ENCODE data around the gene BBS12.

BBS12 gene

GRCh38 chr4:122762966-122763716, 30.6 kb downstream of the BBS12 start:
- Histone ChIP-seq H3K79me1 (ENCODE audit: low read length) (no peaks in the 10 kb centered on the region), H3K4me1 (ENCODE audit: control insufficient read depth, low read depth, low read length) (no peaks in the 10 kb centered on the region), H3K36me3 (ENCODE audit: control insufficient read depth, insufficient read depth, low read length) (no peaks in the 10 kb centered on the region), H3K4me2 (ENCODE audit: low read length) (no peak overlapping the region), H3K18ac (ENCODE audit: low read length) (no peak overlapping the region), H3K9ac (ENCODE audit: low read length) (no peak overlapping the region), H3K4ac (ENCODE audit: low read depth, low read length) (no peak overlapping the region), H2AK5ac (ENCODE audit: low read length) (no peak overlapping the region), H2BK15ac (replicated peaks; ENCODE audit: low read depth) (no peak overlapping the region), H3K27me3 (ENCODE audit: insufficient read depth, low read length, poor library complexity) (no peaks in the 10 kb centered on the region), H3K56ac (ENCODE audit: low read length) (no peak overlapping the region), H4K8ac (ENCODE audit: low read depth, low read length) (no peak overlapping the region), H3K23ac (ENCODE audit: low read length) (no peak overlapping the region), H2BK5ac (ENCODE audit: low read length) (no peak overlapping the region), H3K27ac (ENCODE audit: low read depth, low read length) (no peak overlapping the region), H4K5ac (ENCODE audit: low read length) (no peak overlapping the region), H2BK120ac (ENCODE audit: low read depth, low read length) (no peak overlapping the region), H3K4me3 (ENCODE audit: low read length) (no peak overlapping the region), H3K79me2 (ENCODE audit: control insufficient read depth, insufficient read depth, low read length) (no peaks in the 10 kb centered on the region)
- DNase-seq = no peak
- no CpG with 5 or more reads among the region's 14 CpGs for whole genome bisulfite sequencing (ENCODE audit: extremely low coverage, insufficient coverage, low lambda C conversion rate)

DNA sequence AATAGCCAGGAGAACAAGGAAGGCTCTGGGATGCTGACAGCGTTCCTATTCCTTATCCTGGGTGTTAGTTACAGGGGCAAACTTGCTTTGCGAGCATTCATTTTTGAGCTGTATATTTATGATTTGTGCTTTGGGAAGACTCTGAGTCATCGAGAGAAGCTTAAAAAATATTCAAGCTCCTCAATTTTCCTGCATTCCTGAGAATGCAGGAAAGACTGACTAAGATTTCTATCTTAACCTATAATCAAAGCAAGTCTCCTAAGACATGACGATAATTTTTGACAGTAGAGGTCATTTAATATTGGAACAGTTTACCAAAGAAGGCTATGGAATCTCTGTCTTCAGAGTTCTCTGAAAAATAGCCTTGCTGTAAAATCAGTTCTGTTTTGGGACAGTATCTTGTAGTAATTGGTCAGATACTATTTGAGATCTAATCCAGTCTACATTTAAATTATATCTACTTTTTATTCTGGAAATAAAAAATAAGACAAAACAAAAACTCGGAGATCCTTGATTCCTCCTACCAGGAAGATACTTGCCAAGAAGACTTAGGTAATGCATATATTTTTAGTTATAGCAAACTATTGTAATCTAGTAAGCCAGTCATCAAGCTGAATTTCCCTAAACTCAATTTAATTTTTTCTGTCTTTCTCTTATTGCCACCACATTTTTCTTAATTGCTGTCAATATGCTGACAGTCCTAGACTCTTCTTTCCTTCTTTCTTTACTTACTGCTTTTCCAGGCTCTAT, 31.7 kb downstream of the BBS12 start:
- H3K27me3 ChIP-seq (ENCODE audit: insufficient read depth, low read length, poor library complexity) = no peaks in the 10 kb centered on the region
- H2BK15ac ChIP-seq (replicated peaks; ENCODE audit: low read depth) = no peak overlapping the region
- no peaks in the 10 kb centered on the region for H3K79me1 ChIP-seq (ENCODE audit: low read length)
- no peak overlapping the region for H3K18ac ChIP-seq (ENCODE audit: low read length)
- no peaks in the 10 kb centered on the region for H3K36me3 ChIP-seq (ENCODE audit: control insufficient read depth, insufficient read depth, low read length)
- no peak for DNase-seq
- H2AK5ac ChIP-seq (ENCODE audit: low read length) = no peak overlapping the region
- H2BK120ac ChIP-seq (ENCODE audit: low read depth, low read length) = no peak overlapping the region
- no peak overlapping the region for H3K4me2 ChIP-seq (ENCODE audit: low read length)
- no peak overlapping the region for H3K56ac ChIP-seq (ENCODE audit: low read length)
- no CpG with 5 or more reads among the region's 5 CpGs for WGBS (ENCODE audit: extremely low coverage, insufficient coverage, low lambda C conversion rate)
- H3K27ac ChIP-seq (ENCODE audit: low read depth, low read length) = no peak overlapping the region
- H3K79me2 ChIP-seq (ENCODE audit: control insufficient read depth, insufficient read depth, low read length) = no peaks in the 10 kb centered on the region
- H4K5ac ChIP-seq (ENCODE audit: low read length) = no peak overlapping the region
- H3K4me1 ChIP-seq (ENCODE audit: control insufficient read depth, low read depth, low read length) = no peaks in the 10 kb centered on the region
- H3K23ac ChIP-seq (ENCODE audit: low read length) = no peak overlapping the region
- H3K9ac ChIP-seq (ENCODE audit: low read length) = no peak overlapping the region
- H4K8ac ChIP-seq (ENCODE audit: low read depth, low read length) = no peak overlapping the region
- H2BK5ac ChIP-seq (ENCODE audit: low read length) = no peak overlapping the region
- H3K4ac ChIP-seq (ENCODE audit: low read depth, low read length) = no peak overlapping the region
- no peak overlapping the region for H3K4me3 ChIP-seq (ENCODE audit: low read length)

- Histone ChIP-seq H3K4ac (ENCODE audit: low read depth, low read length) (no peak overlapping the region), H3K9ac (ENCODE audit: low read length) (no peak overlapping the region), H2BK120ac (ENCODE audit: low read depth, low read length) (no peak overlapping the region), H4K5ac (ENCODE audit: low read length) (no peak overlapping the region), H3K4me3 (ENCODE audit: low read length) (no peak overlapping the region), H3K79me2 (ENCODE audit: control insufficient read depth, insufficient read depth, low read length) (no peaks in the 10 kb centered on the region), H3K23ac (ENCODE audit: low read length) (no peak overlapping the region), H4K8ac (ENCODE audit: low read depth, low read length) (no peak overlapping the region), H2BK5ac (ENCODE audit: low read length) (no peak overlapping the region), H2AK5ac (ENCODE audit: low read length) (no peak overlapping the region), H3K27ac (ENCODE audit: low read depth, low read length) (no peak overlapping the region), H3K56ac (ENCODE audit: low read length) (no peak overlapping the region), H3K4me1 (ENCODE audit: control insufficient read depth, low read depth, low read length) (no peaks in the 10 kb centered on the region), H3K4me2 (ENCODE audit: low read length) (no peak overlapping the region), H3K18ac (ENCODE audit: low read length) (no peak overlapping the region), H2BK15ac (replicated peaks; ENCODE audit: low read depth) (no peak overlapping the region), H3K27me3 (ENCODE audit: insufficient read depth, low read length, poor library complexity) (no peaks in the 10 kb centered on the region), H3K79me1 (ENCODE audit: low read length) (no peaks in the 10 kb centered on the region), H3K36me3 (ENCODE audit: control insufficient read depth, insufficient read depth, low read length) (no peaks in the 10 kb centered on the region)
- DNase-seq = no peak
- WGBS (ENCODE audit: extremely low coverage, insufficient coverage, low lambda C conversion rate) = no CpG with 5 or more reads among the region's 1 CpG
Observed at GRCh38 chr4:122764821-122765215, 32.3 kb downstream of the BBS12 start.

DNA sequence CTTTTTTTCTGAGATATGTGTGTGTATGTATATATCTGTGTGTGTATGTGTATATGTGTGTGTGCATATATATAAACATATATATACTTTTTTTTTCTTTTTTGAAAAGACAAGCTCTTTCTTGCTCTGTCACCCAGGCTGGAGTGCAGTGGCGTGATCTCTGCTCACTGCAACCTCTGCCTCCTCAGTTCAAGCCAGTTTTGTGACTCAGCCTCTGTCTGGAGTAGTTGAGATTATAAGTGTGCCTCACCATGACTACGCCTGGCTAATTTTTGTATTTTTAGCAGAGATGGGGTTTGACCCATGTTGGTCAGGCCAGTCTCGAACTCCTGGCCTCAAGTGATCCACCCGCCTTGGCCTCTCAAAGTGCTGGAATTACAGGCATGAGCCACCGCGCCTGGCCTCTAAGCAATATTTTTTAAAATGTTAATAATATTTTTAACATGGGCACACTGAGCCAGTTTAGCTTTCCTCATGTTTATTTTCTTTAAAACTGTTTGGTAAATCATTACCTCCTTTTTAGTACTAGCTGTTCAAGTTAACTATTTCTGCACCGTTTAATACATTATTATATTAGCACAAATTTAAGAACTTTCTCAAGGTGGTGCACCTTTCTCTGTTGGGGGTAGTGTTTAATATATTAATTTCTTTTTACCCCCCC, 33.3 kb downstream of the BBS12 start:
- no peak for DNase-seq
- Histone ChIP-seq H3K9ac (ENCODE audit: low read length) (no peak overlapping the region), H4K8ac (ENCODE audit: low read depth, low read length) (no peak overlapping the region), H2BK120ac (ENCODE audit: low read depth, low read length) (no peak overlapping the region), H3K79me1 (ENCODE audit: low read length) (no peaks in the 10 kb centered on the region), H2AK5ac (ENCODE audit: low read length) (no peak overlapping the region), H3K56ac (ENCODE audit: low read length) (no peak overlapping the region), H2BK5ac (ENCODE audit: low read length) (no peak overlapping the region), H3K27ac (ENCODE audit: low read depth, low read length) (no peak overlapping the region), H3K79me2 (ENCODE audit: control insufficient read depth, insufficient read depth, low read length) (no peaks in the 10 kb centered on the region), H4K5ac (ENCODE audit: low read length) (no peak overlapping the region), H3K4me1 (ENCODE audit: control insufficient read depth, low read depth, low read length) (no peaks in the 10 kb centered on the region), H3K36me3 (ENCODE audit: control insufficient read depth, insufficient read depth, low read length) (no peaks in the 10 kb centered on the region), H3K18ac (ENCODE audit: low read length) (no peak overlapping the region), H3K23ac (ENCODE audit: low read length) (no peak overlapping the region), H2BK15ac (replicated peaks; ENCODE audit: low read depth) (no peak overlapping the region), H3K4me2 (ENCODE audit: low read length) (no peak overlapping the region), H3K27me3 (ENCODE audit: insufficient read depth, low read length, poor library complexity) (no peaks in the 10 kb centered on the region), H3K4ac (ENCODE audit: low read depth, low read length) (no peak overlapping the region), H3K4me3 (ENCODE audit: low read length) (no peak overlapping the region)
- no CpG with 5 or more reads among the region's 7 CpGs for WGBS (ENCODE audit: extremely low coverage, insufficient coverage, low lambda C conversion rate)

DNA sequence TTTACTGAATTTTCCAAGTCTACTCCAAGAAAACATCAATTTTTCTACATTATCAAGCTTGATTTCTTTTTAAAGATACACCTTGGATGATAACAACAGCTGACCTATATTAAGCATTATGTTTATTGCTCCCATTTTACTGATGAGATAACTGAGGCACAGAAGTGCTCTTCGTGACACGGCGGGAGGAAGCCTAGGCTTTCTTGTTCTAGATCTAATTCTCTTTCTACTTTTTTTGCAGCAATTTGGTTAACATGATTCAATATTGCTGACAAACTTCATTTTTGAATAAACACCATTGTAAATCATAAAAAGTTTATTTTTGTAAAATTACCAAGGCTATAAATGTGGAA, 33.8 kb downstream of the BBS12 start:
- H3K36me3 ChIP-seq (ENCODE audit: control insufficient read depth, insufficient read depth, low read length) = no peaks in the 10 kb centered on the region
- H3K9ac ChIP-seq (ENCODE audit: low read length) = no peak overlapping the region
- no peak overlapping the region for H3K27ac ChIP-seq (ENCODE audit: low read depth, low read length)
- no peaks in the 10 kb centered on the region for H3K79me2 ChIP-seq (ENCODE audit: control insufficient read depth, insufficient read depth, low read length)
- no peak overlapping the region for H3K4ac ChIP-seq (ENCODE audit: low read depth, low read length)
- H3K79me1 ChIP-seq (ENCODE audit: low read length) = no peaks in the 10 kb centered on the region
- H3K23ac ChIP-seq (ENCODE audit: low read length) = no peak overlapping the region
- no peaks in the 10 kb centered on the region for H3K4me1 ChIP-seq (ENCODE audit: control insufficient read depth, low read depth, low read length)
- no peak overlapping the region for H4K8ac ChIP-seq (ENCODE audit: low read depth, low read length)
- no peak overlapping the region for H2BK5ac ChIP-seq (ENCODE audit: low read length)
- H3K4me3 ChIP-seq (ENCODE audit: low read length) = no peak overlapping the region
- no peak overlapping the region for H3K56ac ChIP-seq (ENCODE audit: low read length)
- WGBS (ENCODE audit: extremely low coverage, insufficient coverage, low lambda C conversion rate) = no CpG with 5 or more reads among the region's 3 CpGs
- no peak for DNase-seq
- no peak overlapping the region for H4K5ac ChIP-seq (ENCODE audit: low read length)
- H3K27me3 ChIP-seq (ENCODE audit: insufficient read depth, low read length, poor library complexity) = no peaks in the 10 kb centered on the region
- H2BK15ac ChIP-seq (replicated peaks; ENCODE audit: low read depth) = no peak overlapping the region
- no peak overlapping the region for H2BK120ac ChIP-seq (ENCODE audit: low read depth, low read length)
- H2AK5ac ChIP-seq (ENCODE audit: low read length) = no peak overlapping the region
- H3K18ac ChIP-seq (ENCODE audit: low read length) = no peak overlapping the region
- no peak overlapping the region for H3K4me2 ChIP-seq (ENCODE audit: low read length)

Data from mesendoderm (in vitro differentiated cells).